Neural cell (in vitro differentiated cells): ENCODE results near the gene TAAR1. TPM values are rescaled to one million over a fixed set of nuclear protein-coding genes. Genes with fewer than 3 reads are reported as not detected.

Experiments
- H2AFZ ChIP-seq: fragments of 200-600, 300-800 bp; sonication (generic), shearing (Covaris generic); 2 replicates; pipeline ENCODE4 v1.6.0; 2014; ENCODE audit warnings: low read depth, mild to moderate bottlenecking, antibody characterized with exemption, low read length, moderate library complexity
- H3F3A ChIP-seq: fragments of 200-600 bp; shearing (Covaris generic); 2 replicates; pipeline ENCODE4 v1.6.1; 2016; ENCODE audit warnings: mild to moderate bottlenecking, moderate library complexity, mixed read lengths, antibody characterized with exemption, low read length; ENCODE audit not compliant: insufficient read depth, poor library complexity, severe bottlenecking
- H3K27ac ChIP-seq: fragments of 200-600, 300-800 bp; sonication (generic), shearing (Covaris generic); 2 replicates; pipeline ENCODE4 v1.5.1; 2014; ENCODE audit warnings: mild to moderate bottlenecking, low read length, moderate library complexity
- H3K27me3 ChIP-seq: fragments of 300-800, 200-600 bp; sonication (generic), shearing (Covaris generic); 2 replicates; pipeline ENCODE4 v1.6.0; 2014; ENCODE audit warnings: mild to moderate bottlenecking, low read depth, low read length, moderate library complexity; ENCODE audit not compliant: insufficient read depth
- H3K36me3 ChIP-seq: fragments of 300-800, 200-600 bp; sonication (generic), shearing (Covaris generic); 2 replicates; pipeline ENCODE4 v1.5.1; 2014; ENCODE audit warnings: mild to moderate bottlenecking, antibody characterized with exemption, low read length, moderate library complexity; ENCODE audit not compliant: insufficient read depth
- H3K4me2 ChIP-seq: fragments of 300-800, 200-600 bp; sonication (generic), shearing (Covaris generic); 2 replicates; pipeline ENCODE4 v1.6.0; 2014; ENCODE audit warnings: mild to moderate bottlenecking, low read length
- H3K4me3 ChIP-seq: fragments of 300-800, 200-600 bp; sonication (generic), shearing (Covaris generic); 2 replicates; pipeline ENCODE4 v1.5.1; 2014; ENCODE audit warnings: mild to moderate bottlenecking, low read length, moderate library complexity
- H3K79me2 ChIP-seq: fragments of 200-600 bp; shearing (Covaris generic); replicated peaks from 2 replicates; pipeline ENCODE4 v1.6.0; 2014; ENCODE audit warnings: mild to moderate bottlenecking, low read length, moderate library complexity; ENCODE audit not compliant: insufficient read depth
- H3K9ac ChIP-seq: fragments of 300-800, 200-600 bp; sonication (generic), shearing (Covaris generic); 2 replicates; pipeline ENCODE4 v1.6.1; 2016; ENCODE audit warnings: mild to moderate bottlenecking, low read length, mixed read lengths
- H3K9me2 ChIP-seq: fragments of 200-600 bp; shearing (Covaris generic); 2 replicates; pipeline ENCODE4 v1.6.1; 2016; ENCODE audit warnings: mild to moderate bottlenecking, low read length, mixed read lengths; ENCODE audit not compliant: insufficient read depth
- H3K9me3 ChIP-seq: fragments of 200-600, 300-800 bp; sonication (generic), shearing (Covaris generic); 2 replicates; pipeline ENCODE4 v1.6.1; 2016; ENCODE audit warnings: mild to moderate bottlenecking, mixed run types, low read length, moderate library complexity, mixed read lengths
- H4K20me1 ChIP-seq: fragments of 200-600 bp; shearing (Covaris generic); 2 replicates; pipeline ENCODE4 v1.6.1; 2016; ENCODE audit warnings: mild to moderate bottlenecking, mixed run types; ENCODE audit not compliant: insufficient read depth
- CTCF ChIP-seq: fragments of 450-650 bp; IDR thresholded peaks from 2 replicates; pipeline ENCODE4 v1.5.1; 2014; ENCODE audit warnings: antibody characterized with exemption, mild to moderate bottlenecking, moderate library complexity; ENCODE audit not compliant: poor library complexity, severe bottlenecking
- EP300 ChIP-seq: fragments of 450-650 bp; conservative IDR thresholded peaks from 2 replicates; pipeline ENCODE4 v1.6.1; 2014; ENCODE audit warnings: antibody characterized with exemption, mild to moderate bottlenecking, moderate library complexity; ENCODE audit not compliant: poor library complexity, severe bottlenecking
- EZH2 ChIP-seq: fragments of 200-600, 300-800 bp; shearing (Covaris generic), sonication (generic); IDR thresholded peaks from 2 replicates; pipeline ENCODE4 v1.6.1; 2014; ENCODE audit warnings: antibody characterized with exemption, low read length, borderline replicate concordance, mild to moderate bottlenecking; ENCODE audit not compliant: insufficient read depth, poor library complexity, severe bottlenecking
- MXI1 ChIP-seq: fragments of 450-650 bp; conservative IDR thresholded peaks from 2 replicates; pipeline ENCODE4 v1.6.1; 2014; ENCODE audit warnings: antibody characterized with exemption, mild to moderate bottlenecking; ENCODE audit not compliant: poor library complexity, severe bottlenecking
- POLR2AphosphoS5 ChIP-seq: IDR thresholded peaks from 2 replicates; pipeline ENCODE4 v1.6.1; 2012
- RAD21 ChIP-seq: fragments of 450-650 bp; conservative IDR thresholded peaks from 2 replicates; pipeline ENCODE4 v1.6.1; 2014; ENCODE audit warnings: antibody characterized with exemption, mild to moderate bottlenecking, moderate library complexity
- REST ChIP-seq: IDR thresholded peaks from 2 replicates; pipeline ENCODE4 v1.6.1; 2012; ENCODE audit warnings: borderline replicate concordance
- SMC3 ChIP-seq: fragments of 450-650 bp; conservative IDR thresholded peaks from 2 replicates; pipeline ENCODE4 v1.6.1; 2014; ENCODE audit warnings: antibody characterized with exemption, mild to moderate bottlenecking, moderate library complexity; ENCODE audit not compliant: poor library complexity
- TAF1 ChIP-seq: IDR thresholded peaks from 2 replicates; pipeline ENCODE4 v1.6.1; 2012; ENCODE audit warnings: low read depth
- polyA plus RNA-seq: library from polyadenylated mRNA; depleted of rRNA; stranded (reverse); fragments of >200 nt; gene quantifications from 2 replicates; pipeline ENCODE4 v1.2.3, GENCODE V29; 2014

TAAR1 gene
- polyA plus RNA-seq, 1 donor from 2014 or later: not detected

- H3K27me3 ChIP-seq: no peaks in the 10 kb centered on the region
- no peaks in the 10 kb centered on the region for H4K20me1 ChIP-seq
- no peaks in the 10 kb centered on the region for H3K36me3 ChIP-seq
- H3K4me3 ChIP-seq: no peak overlapping the region
- no peak overlapping the region for H2AFZ ChIP-seq
- no peaks in the 10 kb centered on the region for H3K79me2 ChIP-seq
- H3F3A ChIP-seq: no peaks in the 10 kb centered on the region
- no peak overlapping the region for H3K9ac ChIP-seq
- no peaks in the 10 kb centered on the region for H3K9me2 ChIP-seq
- H3K9me3 ChIP-seq: no peaks in the 10 kb centered on the region
- no peak overlapping the region for H3K4me2 ChIP-seq
- H3K27ac ChIP-seq: no peak overlapping the region
- TF ChIP-seq TAF1 (no peak), POLR2AphosphoS5 (no peak), MXI1 (no peak), EZH2 (no peak), RAD21 (no peak), REST (no peak), EP300 (no peak), CTCF (no peak), SMC3 (no peak)
Measured at GRCh38 chr6:132698608-132699007, 39.6 kb upstream of the TAAR1 start.

- Histone ChIP-seq H3K79me2 (no peaks in the 10 kb centered on the region), H3K9me3 (no peaks in the 10 kb centered on the region), H3K9ac (no peak overlapping the region), H3K4me3 (no peak overlapping the region), H3K27me3 (no peaks in the 10 kb centered on the region), H3F3A (no peaks in the 10 kb centered on the region), H4K20me1 (no peaks in the 10 kb centered on the region), H3K36me3 (no peaks in the 10 kb centered on the region), H2AFZ (no peak overlapping the region), H3K9me2 (no peaks in the 10 kb centered on the region), H3K27ac (no peak overlapping the region), H3K4me2 (no peak overlapping the region)
- TF ChIP-seq EZH2 (no peak), CTCF (no peak), RAD21 (no peak), EP300 (no peak), MXI1 (no peak)
Measured at GRCh38 chr6:132695773-132696172, 36.8 kb upstream of the TAAR1 start.
